Prostate gland (tissue), 2 donors: ENCODE data around the gene LENG9. TPM values are rescaled to one million over a fixed set of nuclear protein-coding genes. Genes with fewer than 3 reads are reported as not detected.

Experiments
- DNase-seq: peaks from one replicate; pipeline ENCODE4 v3.0.0-alpha.2; 2019; ENCODE audit warnings: low spot score
- H3K27ac ChIP-seq, 2 donors: fragments of 200-600 bp; sonication (generic); 2 replicates each; pipeline ENCODE4 v1.5.1; 2017 to 2019
- H3K27me3 ChIP-seq: fragments of 200-600 bp; sonication (generic); replicated peaks from 2 replicates; pipeline ENCODE4 v1.5.1; 2019; ENCODE audit not compliant: insufficient read depth
- H3K36me3 ChIP-seq, 2 donors: fragments of 200-600 bp; sonication (generic); 1 replicate in 1 of 2; 2 replicates in 1 of 2; pipeline versions ENCODE4 v1.5.1 to v1.8.1; 2017 to 2019
- H3K4me1 ChIP-seq: fragments of 200-600 bp; sonication (generic); replicated peaks from 2 replicates; pipeline ENCODE4 v1.5.1; 2019
- H3K4me3 ChIP-seq, 2 donors: fragments of 200-600 bp; sonication (generic); 2 replicates each; pipeline ENCODE4 v1.5.1; 2017 to 2019
- H3K9me3 ChIP-seq: fragments of 200-600 bp; sonication (generic); 2 replicates; pipeline ENCODE4 v1.5.1; 2017
- CTCF ChIP-seq, 4 experiments: fragments of 200-600 bp in 2 of 4; fragments of 450-650 bp in 2 of 4; sonication (generic) in 2 of 4; IDR thresholded peaks; 1 replicate in 3 of 4; 2 replicates in 1 of 4; pipeline ENCODE4 v1.5.1; 2016 to 2019; ENCODE audit warnings: antibody characterized with exemption in 4 of 4, mild to moderate bottlenecking in 2 of 4, moderate library complexity in 2 of 4
- POLR2A ChIP-seq: fragments of 450-650 bp; IDR thresholded peaks from one replicate; pipeline ENCODE4 v1.6.1; 2016; ENCODE audit warnings: antibody characterized with exemption, mild to moderate bottlenecking
- POLR2AphosphoS5 ChIP-seq: sonication (generic); formaldehyde crosslinking; IDR thresholded peaks from one replicate; pipeline ENCODE4 v1.6.1; 2017; ENCODE audit warnings: antibody characterized with exemption
- WGBS: methylation state at CpG from one replicate; pipeline ENCODE4 v1.1.5; 2018; 5-methylcytosine and 5-hydroxymethylcytosine counted together
- intact Hi-C: fragments of 100-400 bp; cut with DNase I; formaldehyde crosslinking; loops from one replicate; pipeline ENCODE4 v1.14.2; 2022
- total RNA-seq, 2 donors: library from RNA; depleted of rRNA; stranded (reverse); fragments of >200 nt; gene quantifications; one replicate each; pipeline ENCODE4 v1.1.0, GENCODE V29; 2016

Gene LENG9
- total RNA-seq, 2 donors from 2014 or later = 18.6 to 22.2 TPM

- H3K9me3 ChIP-seq = no peaks in the 10 kb centered on the region
- 59% methylated on average over 9 of the region's 9 CpGs for WGBS
Measured at GRCh38 chr19:54489766-54490165, 26.2 kb upstream of the LENG9 start.

GRCh38 chr19:54489341-54489740 is 25.8 kb upstream of the LENG9 start:
- Histone ChIP-seq H3K27ac (no peak overlapping the region), H3K36me3 (no peaks in the 10 kb centered on the region), H3K4me3 (no peak overlapping the region), H3K4me1 (no peaks in the 10 kb centered on the region), H3K27me3 (peaks cover 3% of the 10 kb centered on the region), H3K9me3 (no peaks in the 10 kb centered on the region)
- intact Hi-C loops = loop anchor here (10.0 kb wide), 1 partner anchor 185 kb away; no protein-coding TSS in a partner anchor
- no peak for DNase-seq
- WGBS = 60% methylated on average over 7 of the region's 7 CpGs
- TF ChIP-seq POLR2AphosphoS5 (no peak), POLR2A (no peak), CTCF (IDR thresholded peaks at IDR 0.05) (no peak)

More at GRCh38 chr19:54489766-54490165, 26.2 kb upstream of the LENG9 start:
- DNase-seq = no peak
- Histone ChIP-seq H3K27me3 (peaks cover 4% of the 10 kb centered on the region), H3K4me1 (no peaks in the 10 kb centered on the region), H3K4me3 (no peak overlapping the region), H3K36me3 (no peaks in the 10 kb centered on the region), H3K27ac (no peak overlapping the region)
- intact Hi-C loops = loop anchor here (10.0 kb wide), 1 partner anchor 185 kb away; no protein-coding TSS in a partner anchor
- TF ChIP-seq POLR2AphosphoS5 = no peak
- no peak for TF ChIP-seq CTCF (IDR thresholded peaks at IDR 0.05)
- no peak for TF ChIP-seq POLR2A

- intact Hi-C loops = loop anchor here (10.0 kb wide), 1 partner anchor 189 kb away; no protein-coding TSS in a partner anchor
- no peaks in the 10 kb centered on the region for H3K9me3 ChIP-seq
- no peak overlapping the region for H3K4me3 ChIP-seq
- no peak for TF ChIP-seq POLR2A
- no peak for TF ChIP-seq POLR2AphosphoS5
- no peak for TF ChIP-seq CTCF (IDR thresholded peaks at IDR 0.05)
- no peak for DNase-seq
- WGBS = 60% methylated on average over 5 of the region's 5 CpGs
- H3K27me3 ChIP-seq = no peaks in the 10 kb centered on the region
- no peak overlapping the region for H3K27ac ChIP-seq
- no peaks in the 10 kb centered on the region for H3K4me1 ChIP-seq
- H3K36me3 ChIP-seq = no peaks in the 10 kb centered on the region
Measured at GRCh38 chr19:54485851-54486250, 22.3 kb upstream of the LENG9 start.

GRCh38 chr19:54484451-54484850 is 20.9 kb upstream of the LENG9 start:
- no peaks in the 10 kb centered on the region for H3K36me3 ChIP-seq
- no peak overlapping the region for H3K27ac ChIP-seq
- H3K4me1 ChIP-seq = no peaks in the 10 kb centered on the region
- H3K9me3 ChIP-seq = no peaks in the 10 kb centered on the region
- TF ChIP-seq CTCF (IDR thresholded peaks at IDR 0.05) (no peak), POLR2AphosphoS5 (no peak), POLR2A (no peak)
- DNase-seq = no peak
- H3K27me3 ChIP-seq = no peaks in the 10 kb centered on the region
- WGBS = 78% methylated on average over 10 of the region's 10 CpGs
- H3K4me3 ChIP-seq = no peak overlapping the region
- intact Hi-C loops = loop anchor here (10.0 kb wide), 1 partner anchor 190 kb away; no protein-coding TSS in a partner anchor

GRCh38 chr19:54482889-54483288 is 19.3 kb upstream of the LENG9 start:
- no peak for DNase-seq
- H3K4me1 ChIP-seq = no peaks in the 10 kb centered on the region
- 78% methylated on average over 3 of the region's 3 CpGs for WGBS
- intact Hi-C loops = loop anchor here (10.0 kb wide), 1 partner anchor 192 kb away; no protein-coding TSS in a partner anchor
- no peaks in the 10 kb centered on the region for H3K36me3 ChIP-seq
- TF ChIP-seq POLR2A = no peak
- TF ChIP-seq CTCF (IDR thresholded peaks at IDR 0.05) = no peak
- no peak for TF ChIP-seq POLR2AphosphoS5
- H3K9me3 ChIP-seq = no peaks in the 10 kb centered on the region
- no peak overlapping the region for H3K27ac ChIP-seq
- no peaks in the 10 kb centered on the region for H3K27me3 ChIP-seq
- H3K4me3 ChIP-seq = no peak overlapping the region
